HG03571 (cell line): Measurements from ENCODE around the gene PSKH1.
"Not testable (repeated sequence)": the region's sequence is repeated elsewhere in the genome, so short reads cannot be mapped to it uniquely, and the experiment has no call there.

Experiments
- ATAC-seq: cut with Tn5 transposase; IDR thresholded peaks from one replicate; pipeline ENCODE4 v1.9.1; 2021; ENCODE audit not compliant: unreplicated experiment

The PSKH1 gene

DNA sequence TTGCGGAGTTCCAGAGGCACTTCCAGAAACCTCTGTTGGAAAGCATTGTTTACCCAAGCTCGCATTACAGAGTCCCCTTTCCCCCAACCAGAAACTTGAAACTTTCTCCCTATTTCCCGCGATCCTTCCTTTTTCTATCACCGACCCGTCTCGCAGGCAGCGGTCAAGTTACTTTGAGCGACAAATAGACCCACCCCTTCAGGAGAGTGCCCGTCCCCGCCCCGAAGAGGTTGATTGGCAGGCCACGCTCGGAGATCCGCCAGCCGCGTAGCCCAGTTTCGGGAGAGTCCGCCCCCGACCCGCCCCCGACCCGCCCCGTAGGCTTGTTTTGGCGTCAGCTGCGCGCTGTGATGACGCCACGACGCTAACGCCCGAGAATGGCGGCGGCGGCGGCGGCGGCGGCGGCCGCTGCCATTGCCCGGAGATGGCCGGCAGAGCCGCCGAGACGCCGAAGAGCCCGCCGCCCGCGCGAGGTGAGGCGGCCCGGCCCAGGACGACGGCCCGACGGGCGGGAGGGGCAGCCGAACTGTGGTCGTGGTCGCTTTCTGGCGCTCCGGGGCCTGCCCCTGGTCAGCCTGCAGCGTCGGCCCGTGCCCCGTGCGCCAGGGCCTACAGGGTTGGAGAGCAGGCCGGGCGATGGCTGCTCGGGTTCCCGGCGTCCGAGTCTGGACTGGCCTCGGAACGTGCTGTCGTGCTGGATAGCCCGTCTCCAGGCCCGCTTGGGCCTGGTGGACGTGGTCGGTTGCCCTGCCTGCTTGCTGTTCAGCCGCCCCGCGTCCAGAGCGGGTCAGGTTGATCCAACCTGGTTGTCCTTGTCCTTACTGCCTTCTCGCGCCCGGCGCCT is at the start of gene PSKH1:
PSKH1 (plus strand) TSS at position 356 of the 844 bp plus-strand sequence. CDS start 15,496 bp downstream, outside the sequence.
- peak; percentile 88 for ATAC-seq

DNA sequence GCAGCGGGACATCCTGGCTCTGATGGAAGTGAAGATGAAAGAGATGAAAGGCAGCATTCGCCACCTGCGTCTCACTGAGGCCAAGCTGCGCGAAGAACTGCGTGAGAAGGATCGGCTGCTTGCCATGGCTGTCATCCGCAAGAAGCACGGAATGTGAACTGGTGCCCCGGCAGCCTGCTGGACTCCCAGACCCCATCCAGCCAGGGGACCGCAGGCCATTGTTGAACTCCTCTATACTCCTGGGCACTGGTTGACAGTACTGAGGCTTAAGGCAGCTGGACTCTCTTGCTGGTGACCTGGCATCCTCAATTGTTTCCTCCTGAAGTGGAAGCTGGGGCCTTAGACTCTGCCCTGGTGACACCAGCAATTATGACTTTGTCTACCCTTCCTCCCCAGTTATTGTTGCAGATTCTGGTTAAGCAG is 49.7 kb upstream of the PSKH1 start:
- no peak for ATAC-seq

DNA sequence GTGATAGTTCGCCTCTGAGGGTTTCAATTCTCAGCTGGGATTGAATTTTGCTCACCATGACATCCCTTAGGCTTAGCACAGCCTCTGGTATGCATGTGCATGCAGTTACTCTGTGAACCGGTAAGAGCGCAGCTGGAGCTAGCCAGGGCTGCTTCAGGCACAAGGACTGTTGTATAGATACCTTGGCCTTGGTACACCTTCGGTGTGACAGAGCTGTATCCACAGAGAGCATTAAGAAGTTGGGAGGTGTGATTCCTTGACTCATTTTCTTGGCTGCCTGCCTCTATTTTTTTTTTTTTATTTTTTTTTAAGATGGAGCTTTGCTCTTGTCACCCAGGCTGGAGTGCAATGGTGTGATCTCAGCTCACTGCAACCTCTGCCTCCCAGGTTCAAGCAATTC is 48.6 kb upstream of the PSKH1 start:
- ATAC-seq: no peak

DNA sequence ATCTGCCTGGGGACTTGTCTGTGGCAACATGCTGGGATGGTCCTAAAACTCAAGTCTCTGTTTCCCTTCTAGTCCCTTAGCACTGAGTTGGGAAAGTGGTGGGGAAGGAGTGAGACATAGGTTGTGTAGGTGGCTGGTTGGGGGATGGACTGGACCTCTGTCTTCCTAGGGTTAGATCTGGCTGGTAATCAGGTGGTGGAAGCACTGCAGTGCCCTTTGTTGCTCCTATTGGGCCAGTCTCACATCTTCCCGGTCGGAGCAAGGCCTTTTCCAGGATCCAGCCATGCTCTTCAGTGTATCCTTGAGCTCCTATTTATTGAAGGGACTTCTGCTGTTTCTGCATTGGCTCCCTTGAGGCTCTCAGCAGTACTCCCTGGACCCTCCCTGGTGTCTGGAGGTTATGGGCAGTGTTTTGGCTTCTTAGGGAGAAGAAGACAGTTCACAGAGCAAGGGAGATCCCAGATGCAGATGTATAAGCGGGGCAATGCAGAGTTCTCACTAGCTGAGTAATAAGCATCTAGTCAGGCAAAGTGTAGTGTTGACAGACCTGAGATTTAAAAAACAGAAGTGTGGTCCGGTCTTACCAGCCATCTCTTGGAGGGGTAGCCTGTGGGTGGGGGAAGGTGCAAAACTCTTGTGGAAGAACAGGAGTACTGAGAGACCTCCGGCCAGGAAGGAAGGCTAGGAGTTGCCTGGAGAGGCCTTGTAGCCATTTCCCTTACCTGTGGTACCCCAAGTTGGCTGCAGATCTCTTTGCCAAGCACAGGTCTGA is 47.6 kb upstream of the PSKH1 start:
- no peak for ATAC-seq

DNA sequence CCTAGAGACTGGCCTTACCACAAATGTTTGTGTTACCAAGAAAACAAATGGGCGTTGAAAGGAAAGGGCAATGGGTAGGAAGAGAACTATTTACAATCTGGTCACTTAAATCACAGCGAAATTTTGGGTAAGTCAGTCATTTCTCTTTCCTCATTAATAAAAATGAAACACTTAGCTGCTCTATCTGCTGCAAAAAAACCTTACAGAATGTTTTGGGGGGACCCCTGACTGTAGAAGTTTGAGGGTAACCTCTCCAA is 47.1 kb upstream of the PSKH1 start:
- ATAC-seq: no peak

DNA sequence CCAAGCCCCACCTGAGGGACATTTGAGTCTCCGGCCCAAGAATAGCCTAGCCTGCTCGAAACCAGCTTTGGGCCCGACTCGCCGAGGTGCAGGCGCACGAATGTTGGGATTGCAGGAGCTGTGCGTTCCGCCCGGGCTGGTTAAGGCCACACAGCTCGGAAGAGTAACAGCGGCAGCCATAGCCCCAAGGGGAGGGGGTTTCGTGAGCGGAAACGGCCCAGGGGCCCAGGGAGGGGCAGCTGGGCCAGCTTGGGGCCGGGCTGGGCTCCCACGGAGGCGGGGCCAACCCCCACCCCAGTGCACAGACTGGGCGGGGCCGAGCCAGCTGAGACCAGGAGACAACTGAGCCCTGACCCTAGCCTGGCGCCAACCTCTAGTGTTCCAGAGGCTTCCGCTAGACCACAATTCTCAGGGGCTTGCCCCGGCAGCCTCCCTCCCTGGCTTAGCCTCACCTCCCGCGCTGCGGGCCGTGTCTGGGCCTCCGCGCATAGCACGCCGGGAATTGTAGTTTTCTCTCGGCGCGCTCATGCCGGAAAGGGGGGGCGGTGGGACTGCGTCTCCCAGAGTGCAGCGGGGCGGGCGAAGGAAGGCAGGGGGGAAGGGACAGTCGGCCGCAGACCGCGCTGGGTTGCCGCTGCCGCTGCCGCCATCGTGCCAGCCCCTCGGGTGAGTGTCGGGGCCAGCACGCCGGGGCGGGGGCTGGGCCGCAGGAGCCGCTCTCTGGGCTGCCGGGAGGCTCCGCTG is 46.6 kb upstream of the PSKH1 start, which contains the start of gene NUTF2:
NUTF2 (plus strand) TSS at position 614 of the 744 bp plus-strand sequence. CDS start 18,198 bp downstream, outside the sequence.
- ATAC-seq: peak; percentile 54

DNA sequence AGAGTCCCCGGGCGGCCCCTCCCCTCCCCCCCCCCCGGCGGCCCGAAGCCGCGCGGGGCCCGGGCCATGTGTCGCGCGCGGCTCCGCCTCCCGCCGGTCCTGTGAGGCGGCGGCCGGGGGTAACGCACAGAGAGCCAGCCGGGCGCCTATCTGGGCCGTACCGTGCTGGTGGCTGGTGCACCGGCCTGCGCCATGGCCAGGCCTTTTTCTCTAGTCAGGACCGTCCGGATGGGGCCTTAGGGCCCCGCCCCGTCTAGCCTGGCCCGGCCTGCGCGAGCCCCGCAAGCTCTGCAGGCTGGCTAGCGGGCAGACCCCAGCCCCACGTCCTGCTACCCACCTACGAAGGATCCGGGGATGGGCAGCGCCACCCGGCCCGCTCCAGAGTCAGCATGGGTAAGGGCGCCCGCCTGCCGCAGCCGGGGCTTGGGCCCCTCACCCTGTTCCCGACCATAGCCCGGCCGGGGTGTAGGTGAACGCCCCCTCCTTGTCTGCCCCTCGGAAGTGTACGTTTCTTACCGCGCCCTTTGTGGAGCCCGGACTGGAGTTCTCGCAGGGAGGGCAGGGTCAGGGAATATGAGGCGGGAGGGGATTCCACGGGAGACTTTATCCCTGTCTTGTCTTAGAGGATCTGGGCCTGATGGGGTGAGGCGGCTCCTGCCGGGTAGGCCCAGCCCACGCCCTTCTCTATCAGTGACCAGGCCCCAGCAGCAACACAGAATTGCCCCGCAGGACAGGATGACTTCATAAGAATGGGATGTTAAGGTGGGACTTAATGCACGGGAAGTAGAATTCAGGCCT is 45.8 kb upstream of the PSKH1 start, which contains the start of gene CENPT:
CENPT (minus strand) TSS at position 630 of the 798 bp plus-strand sequence. CDS start 13,834 bp downstream, outside the sequence.
- peak; percentile 25 for ATAC-seq

DNA sequence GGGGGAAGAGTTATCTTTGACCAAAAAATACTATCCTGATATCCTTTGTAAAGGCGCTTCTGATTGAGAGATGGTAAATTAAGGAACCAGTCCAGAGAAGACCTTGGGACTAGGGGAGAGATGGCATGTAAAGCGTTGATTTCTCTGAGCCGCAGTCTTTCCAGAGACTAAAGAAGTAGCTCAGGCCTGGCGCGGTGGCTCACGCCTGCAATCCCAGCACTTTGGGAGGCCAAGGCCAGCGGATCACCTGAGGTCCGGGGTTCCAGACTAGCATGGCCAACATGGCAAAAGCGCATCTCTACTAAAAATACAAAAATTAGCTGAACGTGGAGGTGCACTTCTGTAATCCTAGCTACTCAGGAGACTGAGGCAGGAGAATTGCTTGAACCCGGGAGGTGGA is 44.9 kb upstream of the PSKH1 start:
- ATAC-seq: no peak

DNA sequence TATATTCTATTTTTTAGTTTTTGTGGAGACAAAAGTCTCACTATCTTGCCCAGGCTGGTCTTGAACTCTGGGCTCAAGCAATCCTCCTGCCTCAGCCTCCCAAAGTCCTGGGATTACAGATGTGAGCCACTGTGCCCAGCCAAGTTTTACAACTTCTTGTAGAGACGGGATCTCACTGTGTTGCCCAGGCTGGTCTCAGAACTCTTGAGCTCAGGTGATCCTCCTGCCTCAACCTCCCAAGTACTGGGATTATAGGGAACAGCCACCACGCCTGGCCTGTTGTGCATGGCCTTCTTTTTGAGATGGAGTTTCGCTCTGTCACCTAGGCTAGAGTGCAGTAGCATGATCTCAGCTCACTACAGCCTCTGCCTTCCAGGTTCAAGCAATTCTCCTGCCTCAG is 39.4 kb upstream of the PSKH1 start:
- ATAC-seq: no peak

DNA sequence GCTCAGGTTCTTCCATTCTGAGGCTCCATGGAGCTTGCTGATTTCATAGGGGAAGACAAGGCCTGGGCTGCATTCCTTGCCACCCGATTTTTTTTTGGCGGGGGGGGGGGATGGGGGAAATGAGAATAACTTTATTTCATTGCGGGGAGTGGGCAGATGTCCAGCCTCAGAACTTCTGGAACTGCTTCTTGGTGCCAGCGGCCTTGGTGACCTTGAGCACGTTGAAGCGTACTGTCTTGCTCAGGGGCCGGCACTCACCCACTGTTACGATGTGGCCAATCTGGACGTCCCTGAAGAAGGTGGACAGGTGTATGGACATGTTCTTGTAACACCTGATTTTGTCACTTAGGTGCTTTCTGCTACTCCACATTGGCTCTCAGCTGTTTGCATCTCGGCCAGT is 37.3 kb upstream of the PSKH1 start:
- no peak for ATAC-seq

DNA sequence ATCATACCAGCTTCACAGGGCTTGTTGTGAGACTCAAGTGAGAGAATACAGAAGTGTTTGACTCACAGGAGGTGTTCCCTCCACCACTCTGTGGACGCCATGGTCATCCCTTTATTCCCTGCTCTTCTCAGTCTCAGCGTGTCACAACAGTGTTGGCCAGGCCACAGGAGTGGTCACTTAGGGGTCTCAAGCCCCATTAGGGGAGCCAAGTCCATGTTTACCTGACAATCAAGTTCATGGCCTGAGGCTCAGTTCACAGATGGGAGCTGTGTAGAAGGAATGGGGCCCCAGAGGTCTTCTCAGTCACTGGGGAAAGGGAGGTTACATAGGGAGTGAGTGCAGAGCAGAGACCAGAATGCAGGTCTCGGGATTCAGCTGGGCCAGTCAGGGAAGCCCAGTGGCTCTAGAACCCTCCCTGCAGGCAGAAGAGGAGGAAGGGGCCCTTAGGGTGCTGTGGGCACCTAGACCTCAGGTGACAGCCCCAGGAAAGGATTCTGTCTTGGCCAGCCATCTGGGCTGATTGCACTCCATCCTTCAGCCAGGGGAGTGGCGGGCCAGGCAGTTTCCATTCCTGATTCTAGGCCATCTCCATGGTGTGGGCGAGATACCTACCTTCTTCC is 36.0 kb upstream of the PSKH1 start:
- no peak for ATAC-seq

DNA sequence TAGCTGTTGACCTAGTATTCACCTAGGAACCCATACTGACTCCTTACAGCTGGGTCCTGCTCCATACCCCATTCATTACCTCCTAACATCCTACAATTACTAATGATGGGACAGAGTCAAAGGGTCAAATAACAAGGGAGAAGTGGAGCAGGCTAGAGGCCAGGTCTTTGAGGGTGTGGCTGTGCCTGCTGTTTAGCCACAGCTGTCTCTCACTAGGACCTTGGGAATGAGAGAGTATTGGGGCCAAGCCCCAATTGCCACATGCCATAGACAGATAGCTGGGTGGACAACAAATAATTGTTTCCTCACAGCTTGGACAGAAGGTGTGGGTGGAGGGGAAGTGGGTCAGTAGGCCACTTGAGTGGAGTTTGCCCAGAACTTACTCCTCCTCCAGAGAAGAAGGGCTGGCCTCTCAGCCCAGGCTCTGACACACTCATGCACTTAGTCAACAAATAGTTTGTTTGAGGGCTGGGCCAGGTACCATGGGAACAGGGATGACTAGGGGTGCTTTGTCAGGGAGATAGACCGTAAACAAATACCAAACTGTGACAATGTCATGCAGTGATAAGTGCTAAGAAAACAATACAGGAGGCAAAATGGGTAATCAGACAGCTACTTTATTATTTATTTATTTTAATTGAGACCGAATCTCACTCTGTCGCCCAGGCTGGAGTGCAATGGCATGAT is 35.4 kb upstream of the PSKH1 start:
- ATAC-seq: no peak

DNA sequence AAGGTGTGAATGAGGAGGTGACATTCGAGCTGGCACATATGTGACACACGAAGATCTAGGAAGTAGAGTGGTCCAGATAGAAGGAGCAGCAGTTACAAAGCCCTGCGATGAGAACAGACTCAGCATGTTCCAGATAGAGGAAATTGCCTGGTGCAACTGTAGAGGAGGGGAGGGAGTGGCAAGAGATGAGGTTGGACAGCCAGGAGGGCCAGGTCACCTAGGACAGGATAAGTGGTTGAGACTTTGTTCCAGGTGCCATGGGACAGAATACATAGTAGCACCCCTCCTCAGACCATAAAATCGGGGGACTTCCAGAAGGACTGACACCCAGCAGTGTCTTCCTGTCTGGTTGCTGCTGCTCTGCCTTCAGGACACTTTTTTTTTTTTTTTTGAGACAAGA is 34.6 kb upstream of the PSKH1 start:
- no peak for ATAC-seq

DNA sequence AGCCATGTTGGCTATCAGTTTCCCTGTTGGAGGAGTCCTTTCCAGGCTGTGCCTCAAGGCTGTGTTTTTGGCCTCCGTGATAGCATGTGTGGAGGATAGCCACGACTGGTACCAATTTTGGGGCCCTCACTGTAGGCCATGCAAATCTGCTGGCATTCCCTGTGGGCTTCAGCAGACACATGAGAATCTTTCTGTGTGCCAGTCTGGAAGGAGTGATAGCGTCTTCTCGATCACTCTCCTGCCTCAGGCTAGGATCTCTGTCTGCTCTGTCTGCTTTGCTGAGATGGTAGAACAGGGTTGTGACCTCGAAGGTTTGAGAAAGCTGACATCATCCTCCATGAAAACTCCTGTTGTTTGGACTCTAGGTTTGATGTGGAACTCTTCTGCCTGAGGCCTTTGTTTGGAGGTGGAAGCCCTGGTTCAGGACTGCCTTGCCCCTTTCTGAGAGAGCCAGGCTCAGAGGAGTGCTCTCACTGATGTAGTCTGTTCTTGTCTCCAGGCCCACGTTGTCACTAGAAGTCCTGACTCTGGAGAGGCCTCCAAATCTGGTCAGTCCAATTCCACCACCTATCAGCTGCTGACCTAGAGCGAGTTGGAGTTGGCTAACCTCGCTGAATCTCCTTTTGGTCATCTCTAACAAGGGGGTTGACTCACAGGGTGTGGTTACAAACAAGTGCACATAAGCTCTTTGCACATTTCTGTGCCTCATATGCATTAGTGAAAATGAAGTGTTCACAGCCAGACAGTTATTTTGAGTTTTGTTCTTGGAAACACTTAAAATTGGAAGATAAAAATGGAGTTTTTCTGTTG is 32.3 kb upstream of the PSKH1 start:
- no peak for ATAC-seq

DNA sequence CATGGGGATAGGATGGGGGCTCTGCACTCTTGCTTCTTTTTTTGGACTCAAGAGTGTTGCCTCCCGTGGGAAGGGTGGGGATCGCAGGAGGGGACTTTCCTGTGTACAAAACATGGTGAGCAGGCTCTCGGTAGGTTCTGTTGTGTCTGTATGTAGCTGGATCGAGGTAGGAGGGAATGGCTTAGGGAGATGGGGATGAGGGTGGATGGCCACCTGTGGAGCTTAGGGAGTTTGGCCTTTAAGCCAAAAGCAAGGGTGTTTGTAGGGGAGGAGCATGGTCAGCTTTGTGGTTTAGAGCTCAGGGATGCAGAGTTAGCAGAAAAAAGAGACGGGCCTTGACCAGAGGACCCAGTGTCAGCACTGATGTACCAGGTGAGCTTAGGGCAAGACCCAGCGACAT is 31.2 kb upstream of the PSKH1 start:
- no peak for ATAC-seq

DNA sequence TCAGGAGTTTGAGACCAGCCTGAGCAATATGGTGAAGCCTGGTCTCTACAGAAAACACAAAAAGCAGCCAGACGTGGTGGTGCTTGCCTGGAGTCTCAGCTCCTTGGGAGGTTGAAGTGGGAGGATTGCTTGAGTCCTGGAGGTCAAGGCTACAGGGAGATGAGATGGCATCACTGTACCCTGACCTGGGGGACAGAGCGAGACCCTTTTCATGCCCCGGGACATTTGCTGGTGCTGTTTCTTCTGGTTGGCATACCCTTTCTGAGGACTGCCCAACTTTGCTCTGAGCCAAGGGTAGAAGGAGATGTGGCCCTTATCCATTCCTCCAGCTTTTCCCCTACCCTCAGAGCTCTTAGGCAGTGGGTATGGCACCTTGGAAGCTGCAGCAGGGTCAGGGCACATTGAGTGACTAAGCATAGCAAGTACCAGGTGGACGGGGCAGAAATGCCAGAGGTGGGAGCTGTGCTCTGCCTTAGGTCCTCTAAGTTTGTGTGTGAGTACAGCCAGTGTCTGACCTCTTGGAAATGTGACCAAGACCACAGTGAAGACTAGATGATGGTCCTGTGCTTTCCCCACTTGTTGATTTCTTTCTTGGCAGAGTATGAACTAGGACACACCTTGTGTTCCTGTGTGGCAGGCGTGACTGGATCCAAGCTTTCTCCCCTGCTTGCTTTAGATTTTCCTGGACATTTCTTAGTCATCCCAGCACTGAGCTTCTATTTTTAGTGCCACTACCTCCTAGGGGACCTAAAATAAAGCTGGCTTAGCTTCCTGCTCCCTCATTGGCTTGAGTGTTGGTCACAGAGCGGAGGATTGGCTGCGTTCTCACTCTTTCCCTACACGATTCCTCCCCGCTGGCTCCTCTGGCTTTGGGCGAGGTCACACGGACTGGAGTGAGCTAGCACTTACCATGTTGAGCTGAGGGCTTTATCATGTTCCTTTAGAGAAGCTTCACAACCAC is 30.2 kb upstream of the PSKH1 start:
- no peak for ATAC-seq

DNA sequence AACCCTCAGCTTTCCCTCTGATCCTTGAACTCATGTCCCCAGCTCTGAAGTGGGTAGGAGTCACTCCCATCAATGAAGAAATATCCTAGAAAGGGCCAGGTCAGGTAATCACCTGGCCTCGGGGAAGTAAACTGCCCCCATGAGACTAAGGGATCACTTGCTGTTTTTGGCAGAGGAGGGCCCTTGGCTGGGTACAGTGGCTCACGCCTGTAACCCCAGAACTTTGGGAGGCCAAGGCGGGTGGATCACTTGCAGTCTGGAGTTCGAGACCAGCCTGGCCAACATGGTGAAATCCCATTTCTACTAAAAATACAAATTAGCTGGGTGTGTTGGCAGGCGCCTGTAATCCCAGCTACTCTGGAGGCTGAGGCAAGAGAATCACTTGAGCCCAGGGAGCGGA is 29.0 kb upstream of the PSKH1 start:
- ATAC-seq: not testable (repeated sequence)

DNA sequence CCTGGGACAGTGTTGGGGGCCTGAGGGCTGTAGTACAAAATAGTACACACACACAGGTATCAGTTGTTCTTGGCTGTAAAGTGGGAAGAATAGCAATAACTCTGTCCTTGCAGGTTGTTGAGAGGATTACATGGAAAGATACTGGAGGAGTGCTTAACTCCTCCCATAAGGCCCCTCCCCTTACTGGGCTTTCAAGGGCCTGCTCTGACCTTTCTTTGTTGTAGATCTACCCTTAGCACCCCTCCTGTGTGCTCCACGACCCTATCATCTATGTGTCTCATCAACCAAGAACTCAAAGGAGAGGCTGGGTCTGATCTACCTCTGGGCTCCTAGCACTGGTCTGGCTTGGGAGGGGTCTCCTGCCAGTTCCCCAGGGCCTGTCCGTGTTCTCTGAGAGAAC is 28.5 kb upstream of the PSKH1 start:
- ATAC-seq: no peak
